H1 (cell line): Measurements from ENCODE around the gene SLC9B2. TPM values are rescaled to one million over a fixed set of nuclear protein-coding genes. Genes with fewer than 3 reads are reported as not detected.

Experiments
- CTCF ChIP-seq, 3 experiments: IDR thresholded peaks; 1 replicate in 2 of 3; 2 replicates in 1 of 3; pipeline versions ENCODE4 v1.5.1 to v1.6.1; 2011; ENCODE audit warnings: low read length in 3 of 3, mild to moderate bottlenecking in 3 of 3, inconsistent platforms in 2 of 3, low read depth in 1 of 3, moderate library complexity in 1 of 3; ENCODE audit not compliant: insufficient read depth in 1 of 3; ENCODE audit errors: control extremely low read depth in 1 of 3
- polyA plus RNA-seq, 7 experiments: library from polyadenylated mRNA; depleted of rRNA in 3 of 7; stranded (reverse) in 5 of 7; unstranded in 2 of 7; fragments of >200 nt in 5 of 7; fragments of 200-250 nt in 2 of 7; gene quantifications; 1 replicate in 5 of 7; 2 replicates in 1 of 7; 4 replicates in 1 of 7; pipeline versions ENCODE4 v1.2.1 to v1.2.3, GENCODE V29; 2011 to 2013; ENCODE audit warnings: missing spikeins in 2 of 7, mixed read lengths in 2 of 7
- total RNA-seq: library from RNA; stranded (reverse); fragmentation: NEBNext Ultra II Directional; extraction: Animal tissue kit (Norgen Biotek cat#: 25700); gene quantifications from 2 replicates; pipeline ENCODE4 v1.2.1, GENCODE V29; 2021

Gene SLC9B2
- total and polyA plus RNA-seq, 2 of the 8 experiments (the other 6 are each of a cell fraction or from before 2014, with no cell fraction given): 3.2 to 5.2 TPM

DNA sequence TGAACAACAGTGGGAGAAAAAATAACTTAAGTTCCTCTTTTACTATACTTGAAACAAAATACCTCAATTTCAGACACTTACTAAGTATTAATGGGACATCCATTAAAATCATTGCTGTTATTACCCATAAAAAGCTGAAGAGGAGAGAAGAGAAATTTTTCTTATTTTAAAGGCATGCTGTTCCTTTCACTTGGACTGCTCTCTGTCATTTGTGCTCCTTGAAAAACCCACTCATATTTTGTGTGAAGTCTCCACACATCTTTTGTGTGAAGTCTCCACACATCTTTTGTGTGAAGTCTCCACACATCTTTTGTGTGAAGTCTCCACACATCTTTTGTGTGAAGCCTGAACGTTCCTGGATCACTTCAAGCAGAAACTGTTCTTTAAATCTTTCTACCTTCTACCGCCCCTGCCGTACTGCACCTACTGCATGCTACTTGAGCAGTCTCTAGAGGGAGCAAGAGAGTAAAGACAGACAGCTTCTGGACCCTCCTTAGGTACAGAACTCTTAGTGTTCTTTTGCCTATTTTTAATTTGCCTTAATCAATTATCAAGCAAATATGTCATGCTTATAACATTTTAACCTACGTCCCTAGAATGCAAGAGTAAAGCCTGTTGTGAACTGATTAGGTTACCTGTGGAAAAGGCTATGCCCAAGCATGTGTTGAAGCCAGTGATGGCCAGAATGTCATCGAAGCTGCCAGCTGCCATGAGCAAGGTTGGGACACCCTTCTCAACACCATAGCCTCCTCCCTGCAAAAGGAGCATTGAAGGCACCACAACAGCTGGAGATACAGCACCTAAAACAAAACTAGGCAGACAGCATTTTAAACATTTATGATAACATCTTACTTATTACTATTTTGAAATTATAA lies 29.9 kb downstream of the SLC9B2 start (continued):
- peak in 2 of 3 experiments; percentile 71 to 77; a peak in 3 of 4 replicates for TF ChIP-seq CTCF (IDR thresholded peaks at IDR 0.05; ENCODE audit: control extremely low read depth in 1 of 3, insufficient read depth in 1 of 3, low read depth in 1 of 3, low read length in 3 of 3)
